Measurements from ENCODE around the gene CD164L2.

DNA sequence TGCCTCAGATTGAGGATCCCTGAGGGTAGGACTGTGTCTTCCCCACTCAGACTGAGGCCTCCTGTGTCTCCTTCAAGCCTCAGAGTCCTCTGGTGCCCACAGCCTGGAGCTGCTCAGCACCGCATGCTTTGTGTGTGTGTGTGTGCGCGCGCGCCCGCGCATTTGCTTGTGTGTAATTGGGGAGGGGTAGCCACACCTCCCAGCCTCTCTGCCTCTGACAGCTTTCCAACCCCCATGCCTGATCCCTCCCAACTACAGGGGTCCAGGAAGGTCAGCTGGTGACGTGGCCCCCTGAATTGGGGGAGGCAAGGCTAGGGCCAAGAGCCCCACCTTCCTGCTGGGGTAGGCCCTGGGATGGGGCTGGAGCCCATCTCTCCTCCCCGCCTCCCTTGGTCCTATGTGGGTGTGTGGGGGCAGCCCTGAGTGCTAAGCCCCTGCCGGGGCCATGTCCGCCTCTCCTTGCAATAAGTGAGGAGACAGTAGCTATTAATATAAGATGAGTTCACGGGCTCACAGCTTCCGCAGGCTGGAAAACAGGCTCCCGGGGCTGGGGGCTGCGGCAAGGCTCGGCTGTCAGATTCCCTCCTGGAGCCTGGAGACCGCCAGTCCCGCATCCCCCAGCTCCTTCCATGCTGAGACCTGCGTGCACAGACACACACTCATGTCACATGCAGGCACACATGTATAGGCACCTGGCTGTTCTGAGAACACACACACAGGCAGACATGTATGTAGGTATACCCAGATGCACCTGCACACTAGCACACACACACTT lies 16.3 kb upstream of the CD164L2 start:
- no peak for TF ChIP-seq ZNF16 (tag by site-specific recombination; IDR thresholded peaks at IDR 0.05; ENCODE audit: low read depth)
- TF ChIP-seq, protein P1, sequence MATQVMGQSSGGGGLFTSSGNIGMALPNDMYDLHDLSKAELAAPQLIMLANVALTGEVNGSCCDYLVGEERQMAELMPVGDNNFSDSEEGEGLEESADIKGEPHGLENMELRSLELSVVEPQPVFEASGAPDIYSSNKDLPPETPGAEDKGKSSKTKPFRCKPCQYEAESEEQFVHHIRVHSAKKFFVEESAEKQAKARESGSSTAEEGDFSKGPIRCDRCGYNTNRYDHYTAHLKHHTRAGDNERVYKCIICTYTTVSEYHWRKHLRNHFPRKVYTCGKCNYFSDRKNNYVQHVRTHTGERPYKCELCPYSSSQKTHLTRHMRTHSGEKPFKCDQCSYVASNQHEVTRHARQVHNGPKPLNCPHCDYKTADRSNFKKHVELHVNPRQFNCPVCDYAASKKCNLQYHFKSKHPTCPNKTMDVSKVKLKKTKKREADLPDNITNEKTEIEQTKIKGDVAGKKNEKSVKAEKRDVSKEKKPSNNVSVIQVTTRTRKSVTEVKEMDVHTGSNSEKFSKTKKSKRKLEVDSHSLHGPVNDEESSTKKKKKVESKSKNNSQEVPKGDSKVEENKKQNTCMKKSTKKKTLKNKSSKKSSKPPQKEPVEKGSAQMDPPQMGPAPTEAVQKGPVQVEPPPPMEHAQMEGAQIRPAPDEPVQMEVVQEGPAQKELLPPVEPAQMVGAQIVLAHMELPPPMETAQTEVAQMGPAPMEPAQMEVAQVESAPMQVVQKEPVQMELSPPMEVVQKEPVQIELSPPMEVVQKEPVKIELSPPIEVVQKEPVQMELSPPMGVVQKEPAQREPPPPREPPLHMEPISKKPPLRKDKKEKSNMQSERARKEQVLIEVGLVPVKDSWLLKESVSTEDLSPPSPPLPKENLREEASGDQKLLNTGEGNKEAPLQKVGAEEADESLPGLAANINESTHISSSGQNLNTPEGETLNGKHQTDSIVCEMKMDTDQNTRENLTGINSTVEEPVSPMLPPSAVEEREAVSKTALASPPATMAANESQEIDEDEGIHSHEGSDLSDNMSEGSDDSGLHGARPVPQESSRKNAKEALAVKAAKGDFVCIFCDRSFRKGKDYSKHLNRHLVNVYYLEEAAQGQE (tag by site-specific recombination; IDR thresholded peaks at IDR 0.05) = no peak
- TF ChIP-seq ZEB2 (tag by site-specific recombination; IDR thresholded peaks at IDR 0.05) = no peak
- no peak for TF ChIP-seq ZBTB21 (tag by site-specific recombination; IDR thresholded peaks at IDR 0.05)

Measured in HEK293 (cell line).